K562 (cell line): ENCODE results near the gene ANK3. TPM values are rescaled to one million over a fixed set of nuclear protein-coding genes. Genes with fewer than 3 reads are reported as not detected.

ENCODE experiments used
- ARID4B ChIP-seq: sonication (generic); formaldehyde crosslinking; IDR thresholded peaks from 2 replicates; pipeline ENCODE4 v1.8.0; 2022; ENCODE audit warnings: mild to moderate bottlenecking, missing genetic modification reagents
- CBX3 ChIP-seq, 2 experiments: IDR thresholded peaks; 1 replicate in 1 of 2; 2 replicates in 1 of 2; pipeline ENCODE4 v1.6.1; 2012; ENCODE audit warnings: inconsistent platforms in 2 of 2, low read length in 2 of 2, borderline replicate concordance in 1 of 2, control low read depth in 1 of 2
- CGGBP1 ChIP-seq: fragments of 250-450 bp; sonication (Bioruptor Pico); IDR thresholded peaks from 2 replicates; pipeline ENCODE4 v1.9.0; 2021; ENCODE audit warnings: mild to moderate bottlenecking
- CREM ChIP-seq: IDR thresholded peaks from 2 replicates; pipeline ENCODE4 v1.6.1; 2014; ENCODE audit warnings: antibody characterized with exemption, low read depth
- E2F1 ChIP-seq: sonication (generic); formaldehyde crosslinking; IDR thresholded peaks from 2 replicates; pipeline ENCODE4 v1.8.1; 2023; ENCODE audit warnings: mild to moderate bottlenecking, missing genetic modification reagents, moderate library complexity
- HES1 ChIP-seq: fragments of 450-650 bp; IDR thresholded peaks from 2 replicates; pipeline ENCODE4 v1.6.1; 2016; ENCODE audit warnings: low read depth, mild to moderate bottlenecking, moderate library complexity
- JUNB ChIP-seq: fragments of 450-650 bp; formaldehyde crosslinking; conservative IDR thresholded peaks from 2 replicates; pipeline ENCODE4 v1.4.0; 2020; ENCODE audit warnings: mild to moderate bottlenecking
- PBX2 ChIP-seq, 2 experiments: IDR thresholded peaks in 1 of 2; conservative IDR thresholded peaks in 1 of 2; 2 replicates each; pipeline ENCODE4 v1.6.1; 2016; ENCODE audit warnings: low read depth in 2 of 2, mild to moderate bottlenecking in 1 of 2, missing compliant biosample characterization in 1 of 2, missing genetic modification characterization in 1 of 2, moderate library complexity in 1 of 2
- POLR3A ChIP-seq: IDR thresholded peaks from 2 replicates; pipeline ENCODE4 v1.6.1; 2011; ENCODE audit warnings: borderline replicate concordance, mild to moderate bottlenecking, moderate library complexity; ENCODE audit not compliant: insufficient read length, insufficient read depth; ENCODE audit errors: extremely low read depth
- STAT5A ChIP-seq: IDR thresholded peaks from 2 replicates; pipeline ENCODE4 v1.6.1; 2012; ENCODE audit warnings: low read length, inconsistent platforms, borderline replicate concordance
- TAF9B ChIP-seq: fragments of 450-650 bp; IDR thresholded peaks from 2 replicates; pipeline ENCODE4 v1.6.1; 2018; ENCODE audit warnings: mild to moderate bottlenecking; ENCODE audit not compliant: partially characterized antibody
- ZBTB5 ChIP-seq: fragments of 450-650 bp; IDR thresholded peaks from 2 replicates; pipeline ENCODE4 v1.6.1; 2017; ENCODE audit warnings: antibody characterized with exemption
- ZFP36 ChIP-seq: fragments of 150-350 bp; IDR thresholded peaks from 2 replicates; pipeline ENCODE4 v1.6.1; 2018; ENCODE audit warnings: low read length, low read depth; ENCODE audit not compliant: partially characterized antibody
- ZNF134 ChIP-seq: fragments of 250-450 bp; sonication (Bioruptor Pico); conservative IDR thresholded peaks from 2 replicates; pipeline ENCODE4 v1.4.0; 2020
- polyA plus RNA-seq, 8 experiments: library from polyadenylated mRNA; depleted of rRNA in 4 of 8; stranded (reverse) in 5 of 8; unstranded in 3 of 8; fragments of >200 nt; fragmentation: Nextera tagmentation in 2 of 8; fragmentation: Illumina TruSeq in 1 of 8; extraction: Ambion mirVana in 2 of 8; extraction: Trizol in 1 of 8; gene quantifications; 2 replicates each; pipeline versions ENCODE4 v1.2.1 to v1.2.3, GENCODE V29; 2011 to 2014; ENCODE audit warnings: inconsistent platforms in 1 of 8, missing spikeins in 1 of 8
- total RNA-seq, 7 experiments: library from RNA; depleted of rRNA in 6 of 7; stranded (reverse); fragments of >200 nt in 6 of 7; fragmentation: Illumina TruSeq in 2 of 7; extraction: Trizol in 2 of 7; gene quantifications; 2 replicates each; pipeline versions ENCODE4 v1.2.1 to v1.2.3, GENCODE V29; 2011 to 2021; ENCODE audit warnings: low replicate concordance in 1 of 7

Gene ANK3
- total and polyA plus RNA-seq, 9 of the 15 experiments (the other 6 are each of a cell fraction or from before 2014, with no cell fraction given): 10.0 to 32.3 (median 17.9) TPM

- TF ChIP-seq CGGBP1 (CRISPR knock-in tag): 0 out of 2 replicates have a peak, but pooled peaks have one; percentile 46
- no peak for TF ChIP-seq ARID4B (CRISPR knock-in tag)
- no peak for TF ChIP-seq E2F1 (CRISPR knock-in tag)
- peak; percentile 29; the same call in 1 of the 2 replicates for TF ChIP-seq CREM
- no peak for TF ChIP-seq PBX2 (CRISPR knock-in tag; IDR thresholded peaks at IDR 0.05; ENCODE audit: low read depth)
- no peak for TF ChIP-seq PBX2 (tag; conservative IDR thresholded peaks at IDR 0.05; ENCODE audit: low read depth)
- no peak for TF ChIP-seq ZBTB5
- TF ChIP-seq CBX3 (IDR thresholded peaks at IDR 0.05; ENCODE audit: borderline replicate concordance in 1 of 2, low read length in 2 of 2): peak in 1 of 2 experiments; percentile 31; a peak in 1 of 3 replicates
- peak; percentile 36 for TF ChIP-seq ZFP36
- TF ChIP-seq STAT5A: peak; percentile 61; the same call in 1 of the 2 replicates
- no peak for TF ChIP-seq POLR3A
- TF ChIP-seq ZNF134 (CRISPR knock-in tag): no peak
- no peak for TF ChIP-seq TAF9B
- TF ChIP-seq HES1: no peak
- no peak for TF ChIP-seq JUNB (CRISPR knock-in tag)
Measured at GRCh38 chr10:60073397-60073780, 316.3 kb downstream of the ANK3 start (continued).
